GM21529 (cell line): Measurements from ENCODE around the gene GABARAPL2.
"Not testable (repeated sequence)": the region's sequence is repeated elsewhere in the genome, so short reads cannot be mapped to it uniquely, and the experiment has no call there.

Source experiments
- ATAC-seq: cut with Tn5 transposase; IDR thresholded peaks from one replicate; pipeline ENCODE4 v1.9.1; 2021; ENCODE audit not compliant: unreplicated experiment

GABARAPL2 gene

DNA sequence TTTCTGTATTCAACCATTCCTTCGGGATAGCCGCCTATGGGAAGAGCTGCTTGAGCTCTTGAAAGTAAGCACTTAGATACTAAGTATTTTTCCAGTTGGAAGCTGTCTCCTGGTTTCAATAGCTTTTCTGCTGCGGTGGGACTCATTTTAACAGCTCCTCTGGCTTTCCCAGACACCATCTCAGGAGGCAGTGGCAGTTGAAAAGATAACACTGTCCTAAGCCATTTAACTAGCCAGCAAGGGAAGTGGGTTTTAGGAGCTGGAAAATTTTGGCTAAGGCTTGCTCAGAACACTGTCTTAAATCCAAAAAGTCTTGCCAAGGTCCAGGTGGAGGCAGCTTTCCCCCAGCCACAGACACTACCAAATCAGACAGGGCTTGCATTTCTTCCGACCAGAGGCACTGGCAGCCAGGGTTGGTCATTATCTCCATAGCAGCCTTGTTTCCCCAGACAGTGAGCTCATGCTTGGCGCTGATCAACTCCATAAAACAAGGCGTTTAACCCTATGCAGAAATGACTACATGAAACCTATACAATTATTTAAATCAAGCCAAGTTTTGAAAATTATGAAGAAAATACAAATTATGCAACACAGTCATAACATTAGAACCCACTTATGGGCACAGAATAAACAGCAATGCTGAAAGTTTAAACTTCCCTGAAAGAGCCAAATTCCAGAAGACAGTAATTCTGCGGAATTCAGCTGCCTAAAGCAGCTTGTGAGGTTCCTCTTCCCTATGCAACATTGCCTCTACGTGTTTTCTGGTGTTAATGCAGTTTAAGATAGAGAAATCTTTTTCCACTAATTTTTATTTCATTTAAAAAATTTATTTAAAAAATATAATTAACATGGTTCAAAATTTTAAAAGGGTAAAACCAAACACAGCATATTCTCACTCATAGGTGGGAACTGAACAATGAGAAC lies 25.0 kb downstream of the GABARAPL2 start:
- ATAC-seq = no peak

DNA sequence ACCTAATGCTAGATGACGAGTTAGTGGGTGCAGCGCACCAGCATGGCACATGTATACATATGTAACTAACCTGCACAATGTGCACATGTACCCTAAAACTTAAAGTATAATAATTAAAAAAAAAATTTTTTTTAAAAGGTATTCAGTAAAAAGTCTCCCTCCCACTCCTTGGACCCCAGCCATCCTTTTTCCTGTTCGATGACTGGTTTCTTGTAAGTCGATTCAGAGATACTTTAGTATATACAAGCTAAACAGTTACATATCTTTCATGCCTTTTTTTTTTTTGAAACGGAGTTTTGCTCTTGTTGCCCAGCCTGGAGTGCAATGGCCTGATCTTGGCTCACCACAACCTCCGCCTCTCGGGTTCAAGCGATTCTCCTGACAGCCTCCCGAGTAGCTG lies 25.7 kb downstream of the GABARAPL2 start:
- not testable (repeated sequence) for ATAC-seq

GRCh38 chr16:75593308-75593707 lies 27.1 kb downstream of the GABARAPL2 start:
- ATAC-seq = no peak

DNA sequence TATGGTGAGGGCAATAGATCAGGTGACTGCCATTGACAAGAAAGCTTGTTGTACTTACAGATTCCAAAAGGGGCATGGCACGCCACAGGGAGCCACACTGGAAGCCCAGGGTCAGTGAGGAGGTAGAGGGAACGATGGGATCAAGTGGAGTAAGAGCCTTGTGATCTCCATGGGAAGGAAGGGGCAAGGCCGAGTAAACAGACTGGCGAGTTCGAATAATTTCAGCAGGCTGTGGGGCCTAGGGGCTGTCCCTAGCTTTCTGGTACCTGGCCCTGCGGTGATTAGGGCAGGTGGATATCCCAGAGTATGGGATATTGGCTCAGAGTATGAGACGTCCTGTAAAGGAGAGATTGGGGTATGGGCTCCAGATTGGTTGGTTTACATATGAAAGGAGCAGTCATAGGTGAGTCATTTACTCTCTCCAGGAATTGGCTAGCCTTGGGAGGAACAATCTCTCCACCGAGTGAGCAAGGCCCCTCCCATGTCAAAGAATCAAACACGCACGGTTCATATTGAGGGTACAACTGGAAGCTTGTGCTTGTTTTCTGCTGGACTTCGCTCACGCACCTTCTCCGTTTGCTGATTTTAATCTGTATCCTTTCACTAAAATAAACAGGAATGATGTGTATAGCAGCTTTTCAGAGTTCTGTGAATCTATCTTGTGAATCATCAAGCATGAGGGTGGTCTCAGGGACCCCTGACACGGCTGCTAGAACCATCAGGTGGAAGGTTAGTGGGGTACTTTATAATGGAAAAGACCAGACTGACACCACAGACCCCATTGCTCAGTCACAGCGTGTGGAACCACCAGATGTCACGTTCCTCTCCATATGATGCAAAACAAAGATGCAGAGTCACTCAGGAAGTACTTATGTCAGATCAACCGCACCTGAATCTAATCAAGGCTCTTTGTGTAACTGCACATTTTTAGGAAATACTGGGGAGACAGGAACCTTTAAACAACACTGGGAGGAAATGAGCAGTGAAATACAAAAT lies 27.9 kb downstream of the GABARAPL2 start:
- ATAC-seq = no peak

GRCh38 chr16:75599452-75600277 lies 33.5 kb downstream of the GABARAPL2 start:
- no peak for ATAC-seq

GRCh38 chr16:75603241-75603640 lies 37.1 kb downstream of the GABARAPL2 start:
- ATAC-seq = no peak

DNA sequence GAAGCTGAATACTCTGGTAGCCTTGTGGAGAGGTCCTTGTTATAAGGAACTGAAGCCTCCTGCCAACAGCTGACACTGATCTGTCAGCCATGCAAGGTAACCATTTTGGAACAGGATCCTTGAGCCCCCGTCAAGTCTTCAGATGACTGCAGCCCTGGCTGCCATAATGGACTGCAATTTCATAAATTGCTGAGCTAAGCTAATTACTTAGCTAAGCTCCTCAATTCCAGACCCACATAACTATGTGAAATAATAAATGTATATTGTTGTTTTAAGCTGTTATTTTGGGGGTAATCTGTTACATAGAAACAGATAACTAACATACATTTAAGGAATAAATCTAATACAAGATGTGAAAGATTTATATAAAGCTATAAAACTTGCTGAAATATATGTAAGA lies 40.3 kb downstream of the GABARAPL2 start:
- no peak for ATAC-seq

DNA sequence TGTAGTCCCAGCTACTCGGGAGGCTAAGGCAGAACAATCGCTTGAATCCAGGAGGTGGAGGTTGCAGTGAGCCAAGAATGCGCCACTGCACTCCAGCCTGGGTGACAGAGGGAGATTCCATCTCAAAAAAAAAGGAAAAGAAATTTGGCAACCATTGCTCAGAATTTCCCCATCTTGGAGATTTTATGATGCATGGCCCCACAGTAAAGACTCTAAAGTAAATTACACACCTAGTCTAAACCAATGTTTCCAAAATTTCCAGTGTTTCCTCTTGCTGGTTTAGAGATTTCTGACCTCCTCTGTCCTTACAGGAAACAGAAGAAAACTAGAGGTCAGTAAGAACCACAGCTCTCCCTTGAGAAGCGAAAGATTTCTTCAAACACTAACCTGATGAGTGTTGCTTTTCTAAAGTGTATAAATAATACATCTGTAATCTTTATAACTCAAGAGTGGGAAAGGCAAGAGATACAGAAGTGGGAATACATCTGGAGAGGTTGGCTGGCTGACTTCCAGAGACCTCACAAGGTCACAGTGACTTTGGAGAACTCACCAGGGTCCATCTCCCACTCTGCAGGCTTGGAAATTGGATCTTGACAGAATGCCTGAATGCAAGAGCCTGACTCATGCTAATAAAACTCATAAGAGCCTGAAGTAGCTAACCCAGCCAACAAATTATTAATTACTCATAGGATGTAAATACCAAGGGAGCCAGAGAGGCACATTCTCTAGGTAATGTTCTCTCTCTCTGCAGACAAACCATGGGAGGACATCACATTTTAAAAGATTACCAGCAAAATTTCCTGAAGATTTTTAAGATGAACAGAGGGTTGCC lies 48.1 kb downstream of the GABARAPL2 start:
- no peak for ATAC-seq

- no peak for ATAC-seq
Measured at GRCh38 chr16:75615619-75616018, 49.4 kb downstream of the GABARAPL2 start.

- peak; percentile 44 for ATAC-seq
Measured at GRCh38 chr16:75616521-75617010, 50.4 kb downstream of the GABARAPL2 start.

DNA sequence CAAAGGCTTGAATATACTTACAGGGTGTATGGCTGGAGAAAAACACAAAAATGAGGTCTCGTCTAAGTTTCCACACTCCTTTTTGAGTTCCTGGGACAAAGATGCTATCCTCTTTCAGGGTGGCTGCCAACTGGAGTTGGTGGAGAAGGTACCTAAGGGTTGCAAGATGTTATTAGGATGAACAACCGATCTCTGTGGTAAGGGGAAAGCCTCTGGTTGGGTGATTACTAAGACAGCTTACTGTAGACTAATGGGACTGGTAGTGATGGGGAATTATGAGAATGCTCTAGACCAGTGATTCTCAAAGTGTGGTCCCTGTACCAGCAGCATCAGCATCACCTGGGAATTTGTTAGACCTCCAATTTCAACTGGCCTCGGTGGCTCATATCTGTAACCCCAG lies 50.9 kb downstream of the GABARAPL2 start:
- no peak for ATAC-seq

DNA sequence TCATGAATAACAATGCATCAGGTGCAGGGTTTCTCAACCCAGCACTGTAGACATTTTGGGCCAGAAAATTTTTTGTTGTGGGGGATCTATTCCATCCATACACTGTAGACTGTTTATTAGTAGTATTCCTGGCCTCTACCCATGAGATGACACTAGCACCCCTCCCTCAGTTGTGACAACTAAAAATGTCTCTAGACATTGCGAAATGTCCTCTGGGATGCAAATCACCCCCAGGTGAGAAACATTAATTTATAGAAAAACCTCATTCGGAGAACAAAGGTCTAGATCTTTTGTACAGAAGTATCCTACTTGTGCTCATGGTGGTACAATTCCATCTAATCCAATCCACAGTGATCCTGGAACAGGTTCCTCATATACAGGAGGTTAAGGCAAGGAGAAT lies 52.6 kb downstream of the GABARAPL2 start:
- ATAC-seq = no peak

DNA sequence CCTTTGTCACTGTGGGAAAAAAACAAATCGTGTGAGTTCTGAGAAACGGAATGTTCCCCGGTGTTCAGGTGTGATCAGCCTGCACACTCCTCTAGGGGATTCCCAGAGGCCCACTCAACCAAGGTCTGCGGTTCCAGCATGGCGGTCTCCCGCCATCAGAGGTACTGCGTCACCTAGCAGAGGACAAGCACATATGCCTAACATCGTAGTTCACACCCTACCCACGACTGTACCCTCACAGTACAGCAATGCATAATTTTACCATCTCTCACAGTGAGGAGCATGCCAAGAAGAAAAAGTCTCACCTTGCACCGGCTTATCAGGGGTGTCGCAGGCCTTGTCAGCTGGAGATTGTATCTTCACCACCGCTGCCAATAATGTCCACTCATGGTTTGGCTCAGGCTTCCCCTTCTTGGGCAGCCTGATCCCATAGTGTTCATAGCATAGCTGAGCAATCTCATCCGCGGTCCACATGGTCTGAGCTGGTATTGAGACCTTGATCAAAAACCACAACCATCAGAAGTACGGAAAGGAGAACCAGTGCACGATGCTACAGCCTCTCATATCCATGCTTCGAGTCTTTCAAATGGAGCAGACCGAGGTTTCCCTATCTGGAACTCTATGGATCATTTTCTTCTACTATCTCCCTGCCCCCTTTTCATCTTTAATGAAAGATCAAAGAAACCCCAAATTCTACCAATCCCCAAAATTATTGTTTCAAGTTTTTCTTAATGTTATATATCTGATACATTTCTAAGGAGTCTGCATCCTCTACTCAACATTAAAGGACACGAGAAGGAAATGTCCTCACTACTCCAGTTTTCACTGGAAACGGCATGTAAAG lies 54.4 kb downstream of the GABARAPL2 start:
- ATAC-seq = no peak

DNA sequence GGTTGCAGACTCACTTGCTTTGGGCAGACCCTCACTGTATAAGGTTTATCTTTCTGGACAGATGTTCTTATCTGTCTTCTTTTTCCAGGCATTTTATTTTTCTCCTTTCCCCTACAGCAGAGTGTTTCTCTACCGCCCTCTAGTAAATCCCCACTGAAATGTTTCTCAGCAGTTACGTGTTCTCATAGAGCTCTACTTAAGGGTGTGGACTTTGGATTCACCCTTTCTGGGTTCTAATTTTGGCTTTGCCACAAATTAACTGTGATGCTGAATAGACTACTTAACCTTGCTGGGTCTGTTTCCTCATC lies 54.9 kb downstream of the GABARAPL2 start:
- peak; percentile 15 for ATAC-seq

DNA sequence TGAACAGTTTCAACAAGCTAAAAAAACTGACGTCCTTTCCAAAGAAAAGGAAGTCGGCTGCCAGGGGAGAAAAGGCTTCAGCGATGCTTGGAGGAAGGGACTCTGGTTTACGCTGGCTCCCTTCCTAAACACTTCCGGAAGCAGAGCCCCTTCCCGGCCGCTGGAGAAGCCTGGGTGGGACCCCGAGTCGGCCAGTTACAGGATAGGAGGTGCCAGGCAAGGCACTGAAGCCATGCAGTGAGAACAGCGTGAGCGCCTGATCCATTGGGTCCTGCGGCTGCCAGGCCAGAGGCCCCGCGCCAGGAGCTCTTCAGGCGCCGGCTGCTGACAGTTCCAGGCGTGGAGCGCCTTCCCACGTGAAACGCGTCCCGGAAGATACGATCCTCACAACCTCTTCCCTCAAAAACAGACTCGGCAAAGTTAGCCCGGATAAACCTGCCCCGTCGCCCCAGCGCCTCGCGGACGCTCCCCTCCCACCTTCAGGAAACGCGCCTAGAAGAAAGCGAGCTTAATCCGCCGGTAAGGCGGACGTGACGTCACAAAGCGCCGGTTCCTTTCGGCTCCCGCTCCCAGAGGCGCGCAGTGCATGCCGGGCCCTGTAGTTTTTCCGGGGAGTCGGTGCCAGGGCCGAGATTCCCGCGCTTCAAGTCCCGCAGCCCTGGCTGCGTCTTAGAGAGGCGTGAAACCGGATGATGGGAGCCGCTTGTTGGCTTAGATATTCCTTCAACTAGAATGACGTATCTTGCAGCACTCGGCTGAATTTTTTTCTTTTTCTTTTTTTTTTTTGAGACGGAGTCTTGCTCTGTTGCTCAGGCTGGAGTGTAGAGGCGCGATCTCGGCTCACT lies 56.8 kb downstream of the GABARAPL2 start, which contains the start of gene ADAT1:
TSS of gene ADAT1 (minus strand) at position 521 of the 845 bp plus-strand sequence. CDS start 2,482 bp downstream, outside the sequence.
- ATAC-seq = peak; percentile 90

DNA sequence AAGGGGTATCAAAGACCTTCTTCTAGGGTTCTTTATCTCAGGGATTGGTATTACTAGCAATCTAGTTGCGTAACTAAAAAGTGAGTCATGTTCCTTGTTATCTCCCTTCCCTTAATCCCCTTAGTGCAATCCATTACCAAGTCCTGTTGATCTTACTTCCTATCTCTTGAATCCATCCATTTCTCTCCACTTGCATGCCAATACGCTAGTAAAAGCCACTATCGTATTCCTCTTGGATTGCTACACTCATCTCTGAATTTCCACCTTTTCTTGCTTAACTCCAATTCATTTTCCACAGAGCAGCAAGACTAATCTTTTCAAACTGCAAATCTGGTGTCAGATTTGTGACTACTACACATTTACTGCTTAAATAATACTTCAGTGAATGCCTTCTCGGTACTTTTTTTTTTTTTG lies 58.7 kb downstream of the GABARAPL2 start:
- ATAC-seq = no peak

- no peak for ATAC-seq
Measured at GRCh38 chr16:75626806-75627205, 60.6 kb downstream of the GABARAPL2 start.
